Panc1 (cell line): Measurements from ENCODE around the gene DGCR2.

ENCODE experiments used
- POLR2AphosphoS5 ChIP-seq: IDR thresholded peaks from 2 replicates; pipeline ENCODE4 v1.6.1; 2012; ENCODE audit warnings: mild to moderate bottlenecking, low read depth, low read length, moderate library complexity
- TF ChIP-seq, protein P1 (sequence below): fragments of 450-650 bp; IDR thresholded peaks from 2 replicates; pipeline ENCODE4 v1.5.1; 2017; ENCODE audit warnings: mild to moderate bottlenecking

DNA sequence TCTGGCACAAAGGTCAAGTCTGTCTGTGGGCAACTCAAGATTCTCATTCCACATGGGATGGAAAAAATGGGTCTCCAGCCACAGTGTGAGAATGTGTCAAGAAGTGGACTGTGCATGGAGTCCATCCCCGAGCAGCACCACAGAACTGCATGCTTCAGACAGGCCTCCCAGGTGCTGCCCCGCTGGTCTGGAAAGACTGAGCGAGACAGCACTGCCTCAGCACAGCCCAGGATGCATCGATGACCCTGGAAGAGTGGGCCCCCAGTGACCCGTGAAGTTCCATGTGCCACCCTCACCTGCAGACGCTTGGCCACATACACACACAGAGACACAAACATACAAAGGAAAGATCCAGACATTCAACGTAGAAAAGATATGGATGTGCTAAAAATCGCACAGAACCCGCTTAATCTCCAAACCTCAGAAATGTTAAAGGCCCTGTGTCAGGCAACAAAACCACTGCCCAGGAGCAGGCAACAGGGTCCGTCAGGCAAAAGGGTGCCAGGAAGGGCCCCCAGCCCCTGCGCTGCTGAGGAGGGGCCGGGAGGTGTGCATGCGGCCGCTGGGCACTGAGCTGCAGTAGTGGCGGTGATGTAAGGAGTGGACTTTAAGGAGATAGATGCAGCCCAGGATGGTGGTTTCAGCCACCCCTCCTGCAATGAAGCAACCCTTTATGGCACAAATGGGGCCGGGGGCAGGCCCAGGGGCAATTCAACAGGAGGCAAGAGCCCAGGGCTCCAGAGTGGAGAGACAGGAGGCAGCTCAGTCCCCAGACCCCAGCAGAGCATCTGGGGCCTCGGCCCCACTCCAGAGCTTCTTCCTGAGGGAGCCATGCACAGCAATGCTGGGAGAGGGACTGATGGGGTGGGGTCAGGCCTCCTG is 84.7 kb downstream of the DGCR2 start:
- TF ChIP-seq, protein P1, sequence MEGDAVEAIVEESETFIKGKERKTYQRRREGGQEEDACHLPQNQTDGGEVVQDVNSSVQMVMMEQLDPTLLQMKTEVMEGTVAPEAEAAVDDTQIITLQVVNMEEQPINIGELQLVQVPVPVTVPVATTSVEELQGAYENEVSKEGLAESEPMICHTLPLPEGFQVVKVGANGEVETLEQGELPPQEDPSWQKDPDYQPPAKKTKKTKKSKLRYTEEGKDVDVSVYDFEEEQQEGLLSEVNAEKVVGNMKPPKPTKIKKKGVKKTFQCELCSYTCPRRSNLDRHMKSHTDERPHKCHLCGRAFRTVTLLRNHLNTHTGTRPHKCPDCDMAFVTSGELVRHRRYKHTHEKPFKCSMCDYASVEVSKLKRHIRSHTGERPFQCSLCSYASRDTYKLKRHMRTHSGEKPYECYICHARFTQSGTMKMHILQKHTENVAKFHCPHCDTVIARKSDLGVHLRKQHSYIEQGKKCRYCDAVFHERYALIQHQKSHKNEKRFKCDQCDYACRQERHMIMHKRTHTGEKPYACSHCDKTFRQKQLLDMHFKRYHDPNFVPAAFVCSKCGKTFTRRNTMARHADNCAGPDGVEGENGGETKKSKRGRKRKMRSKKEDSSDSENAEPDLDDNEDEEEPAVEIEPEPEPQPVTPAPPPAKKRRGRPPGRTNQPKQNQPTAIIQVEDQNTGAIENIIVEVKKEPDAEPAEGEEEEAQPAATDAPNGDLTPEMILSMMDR, result no peak
- TF ChIP-seq POLR2AphosphoS5, result no peak
